ENCODE data around the gene MLLT6.
A peak's percentile ranks its signal among the peaks of the same experiment; 100 is the strongest.

The MLLT6 gene

GRCh38 chr17:38674749-38675615 is 30.1 kb upstream of the MLLT6 start, which contains the start of gene EPOP:
TSS of gene EPOP (minus strand) at chr17:38674957. CDS start at chr17:38674495, 462 bp downstream.
- no peak within 1 kb of the TSS for H3K27ac ChIP-seq
- DNase-seq (ENCODE audit: low read depth, low spot score), result peak; percentile 22

GRCh38 chr17:38676706-38677504 is 28.2 kb upstream of the MLLT6 start:
- H3K27ac ChIP-seq, result no peak overlapping the region
- no peak for DNase-seq (ENCODE audit: low read depth, low spot score)

GRCh38 chr17:38677819-38678218 is 27.3 kb upstream of the MLLT6 start:
- DNase-seq (ENCODE audit: low read depth, low spot score), result no peak
- no peak overlapping the region for H3K27ac ChIP-seq

GRCh38 chr17:38681096-38681495 is 24.0 kb upstream of the MLLT6 start:
- H3K27ac ChIP-seq, result no peak overlapping the region
- no peak for DNase-seq (ENCODE audit: low read depth, low spot score)

- no peak for DNase-seq (ENCODE audit: low read depth, low spot score)
- H3K27ac ChIP-seq, result no peak overlapping the region
Observed at GRCh38 chr17:38685491-38685890, 19.6 kb upstream of the MLLT6 start.

- DNase-seq (ENCODE audit: low read depth, low spot score), result no peak
- no peak overlapping the region for H3K27ac ChIP-seq
Observed at GRCh38 chr17:38687286-38687685, 17.8 kb upstream of the MLLT6 start.

- no peak for DNase-seq (ENCODE audit: low read depth, low spot score)
- no peak overlapping the region for H3K27ac ChIP-seq
Observed at GRCh38 chr17:38690386-38690785, 14.7 kb upstream of the MLLT6 start.

GRCh38 chr17:38691154-38691553 is 13.9 kb upstream of the MLLT6 start:
- DNase-seq (ENCODE audit: low read depth, low spot score), result no peak
- no peak overlapping the region for H3K27ac ChIP-seq

- H3K27ac ChIP-seq, result no peak overlapping the region
- DNase-seq (ENCODE audit: low read depth, low spot score), result no peak
Observed at GRCh38 chr17:38693700-38694329, 11.3 kb upstream of the MLLT6 start.

- H3K27ac ChIP-seq, result no peak overlapping the region
- DNase-seq (ENCODE audit: low read depth, low spot score), result no peak
Observed at GRCh38 chr17:38697061-38697820, 7.8 kb upstream of the MLLT6 start.

- H3K27ac ChIP-seq, result no peak overlapping the region
- no peak for DNase-seq (ENCODE audit: low read depth, low spot score)
Observed at GRCh38 chr17:38698760-38699159, 6.3 kb upstream of the MLLT6 start.

- peak overlapping the region; percentile 76 for H3K27ac ChIP-seq
- no peak for DNase-seq (ENCODE audit: low read depth, low spot score)
Observed at GRCh38 chr17:38701504-38702165, 3.4 kb upstream of the MLLT6 start.

- peak; percentile 10 for DNase-seq (ENCODE audit: low read depth, low spot score)
- H3K27ac ChIP-seq, result peak overlapping the region; percentile 76
Observed at GRCh38 chr17:38702166-38702915, 2.7 kb upstream of the MLLT6 start.

GRCh38 chr17:38702916-38703741 is 1.9 kb upstream of the MLLT6 start:
- DNase-seq (ENCODE audit: low read depth, low spot score), result no peak
- H3K27ac ChIP-seq, result peak overlapping the region; percentile 76

GRCh38 chr17:38703742-38704605 is 1.1 kb upstream of the MLLT6 start:
- no peak for DNase-seq (ENCODE audit: low read depth, low spot score)

GRCh38 chr17:38705523-38705802 is 390 bp downstream of the MLLT6 start:
- H3K27ac ChIP-seq, result peak overlapping the region; percentile 76
- DNase-seq (ENCODE audit: low read depth, low spot score), result no peak

More at GRCh38 chr17:38703742-38704605, 1.1 kb upstream of the MLLT6 start:
- H3K27ac ChIP-seq, result peak overlapping the region; percentile 76

GRCh38 chr17:38705803-38706504 is 881 bp downstream of the MLLT6 start:
- no peak for DNase-seq (ENCODE audit: low read depth, low spot score)
- H3K27ac ChIP-seq, result peak overlapping the region; percentile 76
